ENCODE measurements around the gene SYTL1.

- TF ChIP-seq REST (IDR thresholded peaks at IDR 0.05; ENCODE audit: low read depth, low read length): no peak
- TF ChIP-seq GABPA (IDR thresholded peaks at IDR 0.05; ENCODE audit: low read depth): no peak
- no peak for TF ChIP-seq EP300 (IDR thresholded peaks at IDR 0.05; ENCODE audit: borderline replicate concordance in 1 of 2, low read depth in 1 of 2, low read length in 1 of 2)
- TF ChIP-seq, protein P1, sequence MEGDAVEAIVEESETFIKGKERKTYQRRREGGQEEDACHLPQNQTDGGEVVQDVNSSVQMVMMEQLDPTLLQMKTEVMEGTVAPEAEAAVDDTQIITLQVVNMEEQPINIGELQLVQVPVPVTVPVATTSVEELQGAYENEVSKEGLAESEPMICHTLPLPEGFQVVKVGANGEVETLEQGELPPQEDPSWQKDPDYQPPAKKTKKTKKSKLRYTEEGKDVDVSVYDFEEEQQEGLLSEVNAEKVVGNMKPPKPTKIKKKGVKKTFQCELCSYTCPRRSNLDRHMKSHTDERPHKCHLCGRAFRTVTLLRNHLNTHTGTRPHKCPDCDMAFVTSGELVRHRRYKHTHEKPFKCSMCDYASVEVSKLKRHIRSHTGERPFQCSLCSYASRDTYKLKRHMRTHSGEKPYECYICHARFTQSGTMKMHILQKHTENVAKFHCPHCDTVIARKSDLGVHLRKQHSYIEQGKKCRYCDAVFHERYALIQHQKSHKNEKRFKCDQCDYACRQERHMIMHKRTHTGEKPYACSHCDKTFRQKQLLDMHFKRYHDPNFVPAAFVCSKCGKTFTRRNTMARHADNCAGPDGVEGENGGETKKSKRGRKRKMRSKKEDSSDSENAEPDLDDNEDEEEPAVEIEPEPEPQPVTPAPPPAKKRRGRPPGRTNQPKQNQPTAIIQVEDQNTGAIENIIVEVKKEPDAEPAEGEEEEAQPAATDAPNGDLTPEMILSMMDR (IDR thresholded peaks at IDR 0.05): no peak
Measured at GRCh38 chr1:27327964-27328363, 13.9 kb upstream of the SYTL1 start.
